ENCODE data around the gene KCTD1. TPM values are rescaled to one million over a fixed set of nuclear protein-coding genes. Genes with fewer than 3 reads are reported as not detected.

Gene KCTD1
- total RNA-seq, 6 experiments from 2014 or later: 2.9 to 6.8 (median 4.8) TPM

DNA sequence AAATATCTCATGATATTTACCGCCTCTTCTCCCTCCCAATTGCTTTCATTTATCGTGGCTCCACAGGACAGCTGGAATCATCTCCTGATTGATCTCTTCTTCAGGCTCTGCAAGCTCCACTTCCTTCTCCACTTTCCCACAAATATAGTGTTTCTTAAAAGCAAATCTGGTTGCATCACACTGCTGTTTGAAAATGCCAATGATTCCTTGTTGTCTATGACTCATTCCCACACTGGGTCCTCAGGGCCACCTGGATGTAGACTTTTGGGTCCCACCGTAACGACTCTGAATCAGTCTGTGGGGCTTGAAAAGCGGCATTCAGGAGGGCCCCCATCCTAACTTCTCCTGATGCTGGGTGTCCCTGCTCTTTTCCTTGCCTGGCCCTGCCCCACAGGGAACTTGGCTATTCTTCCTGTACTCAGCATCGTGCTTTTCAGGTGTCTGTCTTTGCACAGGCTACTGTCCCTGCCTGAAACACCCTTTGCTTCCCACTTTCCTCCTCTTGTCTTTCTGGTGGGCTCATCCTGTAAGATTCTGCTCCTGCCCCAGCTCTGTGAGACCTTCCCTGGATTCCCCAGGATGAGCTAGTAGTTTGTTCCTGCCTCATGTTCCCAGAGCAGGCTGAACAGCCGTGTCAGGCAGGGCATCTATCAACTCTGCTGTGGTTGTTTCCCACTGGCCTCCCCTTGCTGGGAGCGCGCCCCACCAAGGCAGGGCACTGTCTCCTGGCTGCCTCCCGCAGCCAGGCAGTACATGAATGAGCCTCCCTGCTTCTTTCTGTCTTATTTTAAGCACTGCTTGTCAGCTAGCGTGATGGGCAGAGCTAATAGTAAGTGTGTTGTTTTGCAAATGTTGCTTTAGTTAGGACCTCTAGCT is 111.9 kb downstream of the KCTD1 start:
- H3K36me3 ChIP-seq: no peaks in the 10 kb centered on the region
- TF ChIP-seq, protein P1, sequence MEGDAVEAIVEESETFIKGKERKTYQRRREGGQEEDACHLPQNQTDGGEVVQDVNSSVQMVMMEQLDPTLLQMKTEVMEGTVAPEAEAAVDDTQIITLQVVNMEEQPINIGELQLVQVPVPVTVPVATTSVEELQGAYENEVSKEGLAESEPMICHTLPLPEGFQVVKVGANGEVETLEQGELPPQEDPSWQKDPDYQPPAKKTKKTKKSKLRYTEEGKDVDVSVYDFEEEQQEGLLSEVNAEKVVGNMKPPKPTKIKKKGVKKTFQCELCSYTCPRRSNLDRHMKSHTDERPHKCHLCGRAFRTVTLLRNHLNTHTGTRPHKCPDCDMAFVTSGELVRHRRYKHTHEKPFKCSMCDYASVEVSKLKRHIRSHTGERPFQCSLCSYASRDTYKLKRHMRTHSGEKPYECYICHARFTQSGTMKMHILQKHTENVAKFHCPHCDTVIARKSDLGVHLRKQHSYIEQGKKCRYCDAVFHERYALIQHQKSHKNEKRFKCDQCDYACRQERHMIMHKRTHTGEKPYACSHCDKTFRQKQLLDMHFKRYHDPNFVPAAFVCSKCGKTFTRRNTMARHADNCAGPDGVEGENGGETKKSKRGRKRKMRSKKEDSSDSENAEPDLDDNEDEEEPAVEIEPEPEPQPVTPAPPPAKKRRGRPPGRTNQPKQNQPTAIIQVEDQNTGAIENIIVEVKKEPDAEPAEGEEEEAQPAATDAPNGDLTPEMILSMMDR (IDR thresholded peaks at IDR 0.05): no peak
- no peak for TF ChIP-seq POLR2A (IDR thresholded peaks at IDR 0.05)
- no peaks in the 10 kb centered on the region for H3K9me3 ChIP-seq
- no peak for ATAC-seq
- intact Hi-C loops (cut with DNase I): no loop called here
- 71% methylated on average over 7 of the region's 11 CpGs for WGBS (ENCODE audit: insufficient coverage, low coverage, low lambda C conversion rate, missing lambda C conversion rate)
- no peak overlapping the region for H3K4me3 ChIP-seq
- no peaks in the 10 kb centered on the region for H3K4me1 ChIP-seq
- H3K27ac ChIP-seq: no peak overlapping the region
- H3K27me3 ChIP-seq: no peaks in the 10 kb centered on the region
- no peak for DNase-seq

DNA sequence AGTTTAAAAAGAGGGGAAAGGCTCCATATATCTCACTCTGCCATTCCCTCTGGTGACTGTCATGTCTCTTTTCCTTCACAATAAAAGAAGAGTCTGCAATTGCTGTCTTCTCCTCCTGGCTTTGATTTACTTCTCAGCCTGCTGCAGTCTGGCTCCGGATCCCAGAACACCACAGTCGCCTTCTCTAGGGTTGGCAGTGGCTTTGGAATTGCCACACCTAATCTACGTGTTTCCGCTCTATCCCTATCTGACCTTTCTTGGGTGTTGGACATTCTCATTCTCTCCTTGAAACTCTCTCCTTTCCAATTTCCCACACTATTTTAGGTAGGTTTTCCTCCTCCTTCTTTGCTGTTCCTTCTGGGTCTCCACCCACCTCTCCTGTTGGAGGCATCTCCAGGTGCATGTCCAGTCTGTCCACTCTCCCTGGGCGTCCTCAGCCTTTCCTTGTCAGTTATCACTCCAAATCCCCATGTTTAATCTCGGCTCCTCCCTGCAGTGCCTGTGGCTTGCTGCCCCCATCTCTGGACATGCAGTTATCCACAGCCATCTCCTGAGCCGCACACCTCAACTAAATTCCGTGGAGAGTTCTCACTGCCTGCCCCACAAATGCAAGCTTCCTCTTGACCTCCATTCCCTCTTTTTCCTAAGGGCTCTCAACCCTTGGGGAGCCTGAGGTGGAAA is 112.8 kb downstream of the KCTD1 start:
- Histone ChIP-seq H3K9me3 (no peaks in the 10 kb centered on the region), H3K27me3 (no peaks in the 10 kb centered on the region), H3K27ac (no peak overlapping the region), H3K4me3 (no peak overlapping the region), H3K4me1 (no peaks in the 10 kb centered on the region), H3K36me3 (no peaks in the 10 kb centered on the region)
- WGBS (ENCODE audit: insufficient coverage, low coverage, low lambda C conversion rate, missing lambda C conversion rate): 59% methylated on average over 8 of the region's 8 CpGs
- DNase-seq (no peak), ATAC-seq (no peak)
- no peak for TF ChIP-seq POLR2A (IDR thresholded peaks at IDR 0.05)
- TF ChIP-seq, protein P1 (IDR thresholded peaks at IDR 0.05): no peak
- intact Hi-C loops (cut with DNase I): no loop called here

DNA sequence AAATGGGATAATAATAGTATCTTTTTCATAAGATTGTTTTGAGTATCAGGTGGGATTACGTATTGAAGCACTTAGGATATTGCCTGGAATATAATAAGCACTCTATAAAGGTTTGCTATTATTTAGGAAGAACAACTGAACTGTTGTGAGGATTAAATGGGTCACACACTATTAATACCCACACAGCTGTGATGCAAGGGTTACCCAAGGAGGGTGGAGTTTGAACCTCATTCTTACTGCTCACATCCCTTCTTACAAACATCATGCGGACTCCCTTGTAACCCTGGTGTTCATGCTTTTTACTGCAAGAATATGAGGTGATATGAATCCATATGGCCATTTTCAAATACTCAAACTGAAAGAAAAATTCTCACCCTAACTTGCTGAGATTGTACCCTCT is 113.5 kb downstream of the KCTD1 start:
- DNase-seq: no peak
- no peaks in the 10 kb centered on the region for H3K27me3 ChIP-seq
- H3K27ac ChIP-seq: no peak overlapping the region
- no peak for ATAC-seq
- no peaks in the 10 kb centered on the region for H3K9me3 ChIP-seq
- H3K36me3 ChIP-seq: no peaks in the 10 kb centered on the region
- TF ChIP-seq POLR2A (IDR thresholded peaks at IDR 0.05): no peak
- TF ChIP-seq, protein P1 (IDR thresholded peaks at IDR 0.05): no peak
- H3K4me3 ChIP-seq: no peak overlapping the region
- intact Hi-C loops (cut with DNase I): no loop called here
- WGBS (ENCODE audit: insufficient coverage, low coverage, low lambda C conversion rate, missing lambda C conversion rate): 43% methylated on average over 2 of the region's 2 CpGs
- no peaks in the 10 kb centered on the region for H3K4me1 ChIP-seq

DNA sequence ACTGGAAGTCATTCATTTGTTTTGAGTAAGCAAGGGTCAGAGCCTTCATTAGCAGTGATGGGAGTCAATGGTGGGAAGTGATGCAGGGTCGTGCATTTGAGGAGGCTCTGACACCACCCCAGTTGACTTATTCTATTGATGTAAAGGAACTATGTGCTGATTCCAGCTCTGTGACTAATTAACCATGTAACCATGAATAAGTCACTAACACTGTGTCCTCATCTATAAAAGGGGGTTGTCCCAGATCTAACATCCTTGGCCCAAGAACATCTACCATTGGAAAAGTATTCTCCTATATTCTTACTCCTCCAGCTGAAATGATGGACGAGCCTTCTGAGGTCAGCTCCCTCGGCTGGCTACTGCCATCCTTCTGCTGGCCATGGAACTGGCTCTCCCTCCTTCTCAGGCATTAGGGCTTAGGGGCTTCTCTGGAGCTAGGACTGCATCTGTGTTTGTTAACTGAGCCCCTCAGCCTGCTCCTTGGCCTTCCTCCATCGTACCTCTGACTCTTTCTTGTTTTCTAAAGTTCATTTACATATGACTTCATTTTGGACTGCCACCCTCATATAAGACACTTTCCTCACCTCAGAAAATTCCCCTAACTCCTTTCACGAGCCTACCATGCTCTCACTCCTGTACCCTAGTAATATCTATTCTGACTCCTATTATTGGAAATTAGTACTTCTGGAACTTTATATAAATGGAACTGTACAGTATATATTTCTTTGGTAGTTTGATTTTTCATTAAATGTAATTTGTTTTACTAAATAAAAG is 115.5 kb downstream of the KCTD1 start:
- Histone ChIP-seq H3K4me1 (no peaks in the 10 kb centered on the region), H3K4me3 (no peak overlapping the region), H3K36me3 (no peaks in the 10 kb centered on the region), H3K27me3 (no peaks in the 10 kb centered on the region), H3K9me3 (no peaks in the 10 kb centered on the region), H3K27ac (no peak overlapping the region)
- DNase-seq (no peak), ATAC-seq (no peak)
- intact Hi-C loops (cut with DNase I): no loop called here
- TF ChIP-seq, protein P1 (IDR thresholded peaks at IDR 0.05): no peak
- no peak for TF ChIP-seq POLR2A (IDR thresholded peaks at IDR 0.05)
- 66% methylated on average over 5 of the region's 5 CpGs for WGBS (ENCODE audit: insufficient coverage, low coverage, low lambda C conversion rate, missing lambda C conversion rate)
